ENCODE results near the gene DPP10.

DNA sequence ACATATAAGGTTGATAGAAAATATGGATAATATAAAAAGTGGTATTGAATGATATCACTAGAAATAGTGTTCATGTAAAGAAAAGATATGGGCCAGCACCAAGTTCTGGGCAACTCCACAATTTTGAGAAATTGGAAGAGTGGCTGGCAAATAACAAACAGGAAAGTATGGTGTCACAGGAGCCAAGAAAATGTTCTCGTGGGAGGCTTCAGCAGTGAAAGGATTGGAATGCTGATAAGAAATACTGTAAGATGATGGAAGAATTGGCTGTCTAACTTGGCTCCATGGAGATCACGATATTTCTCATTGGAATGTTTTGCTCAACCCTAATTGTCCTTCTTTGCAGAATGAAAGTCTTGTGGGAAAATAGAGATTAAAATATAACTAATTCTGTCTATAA, 856.8 kb downstream of the DPP10 start:
- no peak for TF ChIP-seq GLI4 (tag by site-specific recombination; IDR thresholded peaks at IDR 0.05)
- TF ChIP-seq YY1 (tag by site-specific recombination; IDR thresholded peaks at IDR 0.05) = no peak
